Gastroesophageal sphincter (tissue), 3 donors: Measurements from ENCODE around the gene SUN3.

ENCODE experiments used
- EP300 ChIP-seq: sonication (generic); formaldehyde crosslinking; IDR thresholded peaks from one replicate; pipeline ENCODE4 v1.6.1; 2017; ENCODE audit warnings: antibody characterized with exemption, mild to moderate bottlenecking
- POLR2A ChIP-seq, 2 donors: fragments of 450-650 bp; IDR thresholded peaks; one replicate each; pipeline ENCODE4 v1.6.1; 2017; ENCODE audit warnings: antibody characterized with exemption in 2 of 2, mild to moderate bottlenecking in 2 of 2, moderate library complexity in 1 of 2
- POLR2AphosphoS5 ChIP-seq: sonication (generic); formaldehyde crosslinking; IDR thresholded peaks from one replicate; pipeline ENCODE4 v1.6.1; 2017; ENCODE audit warnings: antibody characterized with exemption
- TF ChIP-seq, protein P1 (sequence below), 4 experiments: fragments of 200-600 bp in 2 of 4; fragments of 450-650 bp in 2 of 4; sonication (generic) in 1 of 4; IDR thresholded peaks; one replicate each; pipeline ENCODE4 v1.5.1; 2017 to 2019; ENCODE audit warnings: antibody characterized with exemption in 4 of 4, mild to moderate bottlenecking in 2 of 4, moderate library complexity in 2 of 4

DNA sequence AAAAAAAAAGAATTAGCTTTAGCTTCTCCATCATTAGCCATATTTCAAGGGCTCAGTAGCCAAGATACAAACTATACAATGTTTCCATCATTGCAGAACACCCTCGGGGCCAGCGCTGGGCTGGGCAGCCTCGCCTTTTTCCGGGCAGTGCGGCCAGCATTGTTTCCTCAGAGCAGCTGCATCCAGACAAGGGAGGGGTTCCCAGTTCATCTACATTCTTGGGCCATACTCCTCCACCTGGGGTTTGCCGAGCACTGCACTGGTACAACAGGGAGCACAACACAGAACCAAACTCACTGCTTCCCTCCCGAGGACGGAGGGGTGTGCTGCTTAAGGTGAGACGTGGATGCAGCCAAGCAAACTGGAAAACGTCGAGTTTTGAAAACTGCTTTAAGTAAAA, 78.2 kb downstream of the SUN3 start:
- TF ChIP-seq, protein P1, sequence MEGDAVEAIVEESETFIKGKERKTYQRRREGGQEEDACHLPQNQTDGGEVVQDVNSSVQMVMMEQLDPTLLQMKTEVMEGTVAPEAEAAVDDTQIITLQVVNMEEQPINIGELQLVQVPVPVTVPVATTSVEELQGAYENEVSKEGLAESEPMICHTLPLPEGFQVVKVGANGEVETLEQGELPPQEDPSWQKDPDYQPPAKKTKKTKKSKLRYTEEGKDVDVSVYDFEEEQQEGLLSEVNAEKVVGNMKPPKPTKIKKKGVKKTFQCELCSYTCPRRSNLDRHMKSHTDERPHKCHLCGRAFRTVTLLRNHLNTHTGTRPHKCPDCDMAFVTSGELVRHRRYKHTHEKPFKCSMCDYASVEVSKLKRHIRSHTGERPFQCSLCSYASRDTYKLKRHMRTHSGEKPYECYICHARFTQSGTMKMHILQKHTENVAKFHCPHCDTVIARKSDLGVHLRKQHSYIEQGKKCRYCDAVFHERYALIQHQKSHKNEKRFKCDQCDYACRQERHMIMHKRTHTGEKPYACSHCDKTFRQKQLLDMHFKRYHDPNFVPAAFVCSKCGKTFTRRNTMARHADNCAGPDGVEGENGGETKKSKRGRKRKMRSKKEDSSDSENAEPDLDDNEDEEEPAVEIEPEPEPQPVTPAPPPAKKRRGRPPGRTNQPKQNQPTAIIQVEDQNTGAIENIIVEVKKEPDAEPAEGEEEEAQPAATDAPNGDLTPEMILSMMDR (IDR thresholded peaks at IDR 0.05), result peak in 1 of 4 experiments; percentile 3
- TF ChIP-seq POLR2A (IDR thresholded peaks at IDR 0.05), result no peak
- no peak for TF ChIP-seq EP300
- TF ChIP-seq POLR2AphosphoS5, result peak; percentile 24
